IMR-90 (cell line): ENCODE results near the gene FAM53B. TPM values are rescaled to one million over a fixed set of nuclear protein-coding genes. Genes with fewer than 3 reads are reported as not detected.

ENCODE experiments used
- ATAC-seq: fragments of 200-7000 bp; cut with Tn5 transposase; 2 replicates; pipeline ENCODE4 v1.9.1; 2020; ENCODE audit warnings: low read depth, mild to moderate bottlenecking, moderate library complexity
- BruUV-seq: library from RNA; stranded (reverse); fragments of 400-500 nt; replicated peaks from 2 replicates; lab custom pipeline; 2021; lab: Mats Ljungman, UMichigan
- CTCF ChIA-PET: fragments of 300-600 bp; formaldehyde crosslinking; extraction: SDS; loops from one replicate; lab custom pipeline; 2021; ENCODE audit warnings: antibody characterized with exemption; lab: Yijun Ruan, JAX
- POLR2A ChIA-PET: fragments of 300-600 bp; sonication (Branson Sonifier 250); formaldehyde crosslinking; loops from one replicate; lab custom pipeline; 2022; ENCODE audit warnings: antibody characterized with exemption; ENCODE audit not compliant: unreplicated experiment; lab: Charles Lee
- DNase-seq: peaks from one replicate; pipeline ENCODE4 v3.0.0; 2013
- H2AFZ ChIP-seq: replicated peaks from 2 replicates; pipeline ENCODE3; 2013; ENCODE audit warnings: low read length, mild to moderate bottlenecking; ENCODE audit not compliant: poor library complexity
- H2AK5ac ChIP-seq: 2 replicates; pipeline ENCODE4 v1.6.1; 2013; ENCODE audit warnings: low read depth, low read length, inconsistent platforms
- H2AK9ac ChIP-seq: replicated peaks from 2 replicates; pipeline ENCODE3; 2013; ENCODE audit warnings: mild to moderate bottlenecking, low read depth, low read length, moderate library complexity; ENCODE audit not compliant: poor library complexity
- H2BK120ac ChIP-seq: 2 replicates; pipeline ENCODE4 v1.6.1; 2013; ENCODE audit warnings: low read depth, low read length, inconsistent platforms
- H2BK15ac ChIP-seq: 3 replicates; pipeline ENCODE4 v1.6.1; 2013; ENCODE audit warnings: low read depth, low read length, inconsistent platforms
- H2BK20ac ChIP-seq: 2 replicates; pipeline ENCODE4 v1.6.1; 2013; ENCODE audit warnings: low read depth, mild to moderate bottlenecking, inconsistent platforms, low read length, moderate library complexity
- H2BK5ac ChIP-seq: 2 replicates; pipeline ENCODE4 v1.6.1; 2013; ENCODE audit warnings: mild to moderate bottlenecking, low read depth, low read length, inconsistent platforms; ENCODE audit not compliant: poor library complexity, severe bottlenecking
- H3K14ac ChIP-seq: replicated peaks from 2 replicates; pipeline ENCODE4 v1.6.1; 2013; ENCODE audit warnings: low read depth, low read length, inconsistent platforms
- H3K18ac ChIP-seq: 2 replicates; pipeline ENCODE4 v1.6.1; 2013; ENCODE audit warnings: low read depth, low read length, control low read depth
- H3K23ac ChIP-seq: 2 replicates; pipeline ENCODE4 v1.6.1; 2013; ENCODE audit warnings: low read depth, low read length, inconsistent platforms
- H3K27ac ChIP-seq: 2 replicates; pipeline ENCODE4 v1.5.1; 2013; ENCODE audit warnings: mild to moderate bottlenecking, control low read depth, low read length; ENCODE audit not compliant: insufficient read depth
- H3K27me3 ChIP-seq: 2 replicates; pipeline ENCODE4 v1.6.1; 2013; ENCODE audit warnings: low read length; ENCODE audit not compliant: control insufficient read depth, insufficient read depth
- H3K36me3 ChIP-seq: 2 replicates; pipeline ENCODE4 v1.6.1; 2013; ENCODE audit warnings: low read length, mixed read lengths; ENCODE audit not compliant: control insufficient read depth, insufficient read depth
- H3K4ac ChIP-seq: 2 replicates; pipeline ENCODE4 v1.6.1; 2013; ENCODE audit warnings: low read depth, low read length, inconsistent platforms
- H3K4me1 ChIP-seq: 2 replicates; pipeline ENCODE4 v1.6.1; 2013; ENCODE audit warnings: low read length, mixed read lengths; ENCODE audit not compliant: control insufficient read depth, insufficient read depth
- H3K4me2 ChIP-seq: 2 replicates; pipeline ENCODE4 v1.6.1; 2013; ENCODE audit warnings: low read depth, mild to moderate bottlenecking, control low read depth, low read length, moderate library complexity
- H3K4me3 ChIP-seq: 2 replicates; pipeline ENCODE4 v1.5.1; 2013; ENCODE audit warnings: low read depth, mild to moderate bottlenecking, control low read depth, low read length, moderate library complexity; ENCODE audit not compliant: insufficient read depth
- H3K56ac ChIP-seq: 2 replicates; pipeline ENCODE4 v1.6.1; 2013; ENCODE audit warnings: low read length, inconsistent platforms; ENCODE audit not compliant: insufficient read depth; ENCODE audit errors: extremely low read depth
- H3K79me1 ChIP-seq, 2 experiments: 2 replicates each; pipeline ENCODE4 v1.6.1; 2013; ENCODE audit warnings: low read length in 2 of 2, inconsistent platforms in 1 of 2, low read depth in 1 of 2
- H3K9ac ChIP-seq: 2 replicates; pipeline ENCODE4 v1.6.1; 2013; ENCODE audit warnings: low read depth, low read length, control low read depth
- H3K9me1 ChIP-seq: 2 replicates; pipeline ENCODE4 v1.6.1; 2013; ENCODE audit warnings: low read length, inconsistent platforms; ENCODE audit not compliant: insufficient read depth
- H3K9me3 ChIP-seq: 2 replicates; pipeline ENCODE4 v1.6.1; 2013; ENCODE audit warnings: low read length; ENCODE audit not compliant: control insufficient read depth, insufficient read depth
- H4K20me1 ChIP-seq: 2 replicates; pipeline ENCODE4 v1.6.1; 2013; ENCODE audit warnings: low read length, inconsistent platforms; ENCODE audit not compliant: insufficient read depth
- H4K5ac ChIP-seq: 2 replicates; pipeline ENCODE4 v1.6.1; 2013; ENCODE audit warnings: mild to moderate bottlenecking, low read depth, low read length, control low read depth
- H4K8ac ChIP-seq, 2 experiments: 2 replicates each; pipeline ENCODE4 v1.6.1; 2013; ENCODE audit warnings: low read depth in 2 of 2, low read length in 2 of 2, control low read depth in 1 of 2, inconsistent platforms in 1 of 2
- H4K91ac ChIP-seq: 2 replicates; pipeline ENCODE4 v1.6.1; 2013; ENCODE audit warnings: low read depth, low read length, inconsistent platforms; ENCODE audit not compliant: insufficient read depth
- CHD1 ChIP-seq: IDR thresholded peaks from 2 replicates; pipeline ENCODE4 v1.6.1; 2012; ENCODE audit warnings: low read depth, low read length, improper control_type of control experiment
- CTCF ChIP-seq: conservative IDR thresholded peaks from 2 replicates; pipeline ENCODE4 v1.5.1; 2012; ENCODE audit warnings: mild to moderate bottlenecking, low read depth, low read length, improper control_type of control experiment
- ELK1 ChIP-seq: fragments of 150-350 bp; IDR thresholded peaks from 2 replicates; pipeline ENCODE4 v1.6.1; 2016; ENCODE audit warnings: low read depth, mild to moderate bottlenecking, low read length, moderate library complexity, borderline replicate concordance
- FOS ChIP-seq: fragments of 150-350 bp; IDR thresholded peaks from 2 replicates; pipeline ENCODE4 v1.6.1; 2016; ENCODE audit warnings: low read depth, low read length
- WGBS, 2 experiments: methylation state at CpG; one replicate each; pipeline versions ENCODE4 v1.1.5 to v1.1.7; 2013; ENCODE audit warnings: missing lambda C conversion rate in 2 of 2; ENCODE audit not compliant: insufficient read length in 1 of 2; ENCODE audit errors: extremely low coverage in 2 of 2; 5-methylcytosine and 5-hydroxymethylcytosine counted together
- dilution Hi-C: fragments of 300-500 bp; cut with HindIII; formaldehyde crosslinking; loops from one replicate; pipeline ENCODE4 v1.14.3; 2018; ENCODE audit warnings: low sequenced_read_pairs; ENCODE audit not compliant: unreplicated experiment
- in situ Hi-C: fragments of 300-500 bp; cut with MboI; formaldehyde crosslinking; loops from 3 replicates; pipeline ENCODE4 v1.14.3; 2019; ENCODE audit warnings: low sequenced_read_pairs, inconsistent platforms, mixed read lengths
- intact Hi-C: fragments of 100-400 bp; cut with micrococcal nuclease; formaldehyde crosslinking; loops from 2 replicates; pipeline ENCODE4 v1.10.0; 2022
- polyA plus RNA-seq, 3 experiments: library from polyadenylated mRNA; depleted of rRNA; stranded (reverse); fragments of >200 nt; gene quantifications; 2 replicates each; pipeline ENCODE4 v1.2.3, GENCODE V29; 2012; ENCODE audit warnings: low replicate concordance in 1 of 3
- total RNA-seq: library from RNA; depleted of rRNA; stranded (reverse); fragments of >200 nt; gene quantifications from 2 replicates; pipeline ENCODE4 v1.2.3, GENCODE V29; 2012

Gene FAM53B
- total and polyA plus RNA-seq, 2 of the 4 experiments (the other 2 are of a cell fraction) = 3.8 to 5.7 TPM

GRCh38 chr10:124626759-124627380 lies 117.3 kb downstream of the FAM53B start:
- H2BK120ac ChIP-seq = no peak overlapping the region
- no peaks in the 10 kb centered on the region for H3K9me3 ChIP-seq
- H4K91ac ChIP-seq = no peak overlapping the region
- no peak overlapping the region for H2BK5ac ChIP-seq
- no peak overlapping the region for H3K23ac ChIP-seq
- no peaks in the 10 kb centered on the region; the same call in 1 of the 2 replicates for H3K9me1 ChIP-seq
- no peaks in the 10 kb centered on the region; the same call in none of the 2 replicates for H4K20me1 ChIP-seq
- H3K56ac ChIP-seq = no peak overlapping the region
- no peak overlapping the region for H2AFZ ChIP-seq
- H2AK9ac ChIP-seq = no peak overlapping the region
- H3K4ac ChIP-seq = no peak overlapping the region
- H3K4me3 ChIP-seq = no peak overlapping the region
- ChIA-PET CTCF (no interaction called here), POLR2A (no interaction called here)
- ATAC-seq (no peak), DNase-seq (no peak)
- BruUV-seq = no TSS peak
- H4K5ac ChIP-seq = no peak overlapping the region
- in situ Hi-C loops = no loop called here
- no peaks in the 10 kb centered on the region for H3K27me3 ChIP-seq
- H2BK15ac ChIP-seq = no peak overlapping the region
- intact Hi-C loops = no loop called here
- H3K14ac ChIP-seq = no peak overlapping the region
- WGBS, 2 experiments = 89% methylated on average over 7 of the region's 13 CpGs; no CpG with 5 or more reads in 1 of the 2 experiments
- H3K79me1 ChIP-seq = no peaks in the 10 kb centered on the region
- no peaks in the 10 kb centered on the region for H3K4me1 ChIP-seq
- no peak overlapping the region for H3K9ac ChIP-seq
- H2BK20ac ChIP-seq = no peak overlapping the region
- no peak for TF ChIP-seq FOS
- TF ChIP-seq CHD1 = no peak
- no peak for TF ChIP-seq CTCF
- TF ChIP-seq ELK1 = no peak
- no peak overlapping the region for H3K27ac ChIP-seq
- dilution Hi-C loops = no loop called here
- no peak overlapping the region for H4K8ac ChIP-seq
- no peak overlapping the region for H3K4me2 ChIP-seq
- H2AK5ac ChIP-seq = no peak overlapping the region
- H3K18ac ChIP-seq = no peak overlapping the region
- peaks cover 2% of the 10 kb centered on the region; the same call in 1 of the 2 replicates for H3K36me3 ChIP-seq
